AG10803 (cell line): Measurements from ENCODE around the gene ASIP.
"Not testable (repeated sequence)": the region's sequence is repeated elsewhere in the genome, so short reads cannot be mapped to it uniquely, and the experiment has no call there.

ENCODE experiments used
- DNase-seq: peaks from one replicate; pipeline ENCODE4 v3.0.0; 2010; ENCODE audit warnings: low read depth
- H3K4me3 ChIP-seq: 2 replicates; pipeline ENCODE4 v1.5.1; 2011; ENCODE audit warnings: mild to moderate bottlenecking, low read length, control low read depth
- TF ChIP-seq, protein P1 (sequence below): conservative IDR thresholded peaks from 2 replicates; pipeline ENCODE4 v1.5.1; 2011; ENCODE audit warnings: mild to moderate bottlenecking, low read length, control low read depth, inconsistent platforms

ASIP gene

DNA sequence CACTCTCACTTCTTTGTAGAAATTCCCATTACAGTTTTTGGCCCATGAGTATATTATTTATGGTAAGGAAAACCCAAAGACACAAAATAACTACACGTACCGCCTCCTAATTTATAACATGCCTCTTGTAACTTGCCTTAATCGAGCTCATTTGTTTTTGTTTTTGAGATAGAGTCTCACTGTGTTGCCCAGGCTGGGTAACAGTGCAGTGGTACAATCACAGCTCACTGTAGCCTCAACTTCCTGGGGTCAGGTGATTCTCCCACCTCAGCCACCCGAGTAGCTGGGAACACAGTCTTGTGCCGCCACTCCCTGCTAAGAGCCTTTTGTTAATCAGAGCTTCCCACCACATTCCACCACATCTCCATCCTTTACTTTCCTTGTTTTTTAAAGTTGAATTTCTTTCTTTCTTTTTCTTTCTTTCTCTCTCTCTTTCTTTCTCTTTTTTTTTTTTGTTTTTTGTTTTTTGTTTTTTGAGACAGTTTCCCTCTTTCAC, 15.5 kb downstream of the ASIP start:
- TF ChIP-seq, protein P1, sequence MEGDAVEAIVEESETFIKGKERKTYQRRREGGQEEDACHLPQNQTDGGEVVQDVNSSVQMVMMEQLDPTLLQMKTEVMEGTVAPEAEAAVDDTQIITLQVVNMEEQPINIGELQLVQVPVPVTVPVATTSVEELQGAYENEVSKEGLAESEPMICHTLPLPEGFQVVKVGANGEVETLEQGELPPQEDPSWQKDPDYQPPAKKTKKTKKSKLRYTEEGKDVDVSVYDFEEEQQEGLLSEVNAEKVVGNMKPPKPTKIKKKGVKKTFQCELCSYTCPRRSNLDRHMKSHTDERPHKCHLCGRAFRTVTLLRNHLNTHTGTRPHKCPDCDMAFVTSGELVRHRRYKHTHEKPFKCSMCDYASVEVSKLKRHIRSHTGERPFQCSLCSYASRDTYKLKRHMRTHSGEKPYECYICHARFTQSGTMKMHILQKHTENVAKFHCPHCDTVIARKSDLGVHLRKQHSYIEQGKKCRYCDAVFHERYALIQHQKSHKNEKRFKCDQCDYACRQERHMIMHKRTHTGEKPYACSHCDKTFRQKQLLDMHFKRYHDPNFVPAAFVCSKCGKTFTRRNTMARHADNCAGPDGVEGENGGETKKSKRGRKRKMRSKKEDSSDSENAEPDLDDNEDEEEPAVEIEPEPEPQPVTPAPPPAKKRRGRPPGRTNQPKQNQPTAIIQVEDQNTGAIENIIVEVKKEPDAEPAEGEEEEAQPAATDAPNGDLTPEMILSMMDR: no peak
- DNase-seq: no peak
- H3K4me3 ChIP-seq: no peak overlapping the region

DNA sequence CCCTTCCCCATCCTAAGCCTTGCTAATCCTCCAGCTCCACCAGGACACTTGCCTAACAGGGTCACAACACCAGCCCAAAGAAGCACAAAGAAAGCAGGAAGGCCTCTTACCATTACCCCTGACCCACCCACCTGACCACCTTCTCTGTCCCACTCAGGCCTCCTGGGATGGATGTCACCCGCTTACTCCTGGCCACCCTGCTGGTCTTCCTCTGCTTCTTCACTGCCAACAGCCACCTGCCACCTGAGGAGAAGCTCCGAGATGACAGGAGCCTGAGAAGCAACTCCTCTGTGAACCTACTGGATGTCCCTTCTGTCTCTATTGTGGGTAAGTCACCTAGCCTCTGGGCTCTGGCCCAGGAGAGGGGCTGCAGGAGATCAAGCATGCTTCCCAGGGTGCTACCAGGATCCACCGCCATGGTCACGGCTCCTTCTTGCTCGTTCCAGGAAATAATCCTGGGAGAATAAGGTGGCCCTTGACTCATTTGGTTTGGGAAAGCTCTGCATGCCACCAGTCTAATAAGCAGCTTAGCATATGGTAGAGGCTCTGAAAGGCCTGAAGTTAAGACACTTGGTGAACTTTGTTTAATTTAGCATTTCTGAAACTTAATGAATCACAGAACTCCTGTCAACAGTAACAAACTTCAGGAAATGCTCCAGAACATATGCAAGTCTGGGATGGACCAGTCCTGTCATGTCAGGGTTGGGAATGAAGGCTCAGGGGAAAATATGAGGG, 19.2 kb downstream of the ASIP start:
- H3K4me3 ChIP-seq: no peak overlapping the region
- TF ChIP-seq, protein P1: no peak
- peak; percentile 55 for DNase-seq

DNA sequence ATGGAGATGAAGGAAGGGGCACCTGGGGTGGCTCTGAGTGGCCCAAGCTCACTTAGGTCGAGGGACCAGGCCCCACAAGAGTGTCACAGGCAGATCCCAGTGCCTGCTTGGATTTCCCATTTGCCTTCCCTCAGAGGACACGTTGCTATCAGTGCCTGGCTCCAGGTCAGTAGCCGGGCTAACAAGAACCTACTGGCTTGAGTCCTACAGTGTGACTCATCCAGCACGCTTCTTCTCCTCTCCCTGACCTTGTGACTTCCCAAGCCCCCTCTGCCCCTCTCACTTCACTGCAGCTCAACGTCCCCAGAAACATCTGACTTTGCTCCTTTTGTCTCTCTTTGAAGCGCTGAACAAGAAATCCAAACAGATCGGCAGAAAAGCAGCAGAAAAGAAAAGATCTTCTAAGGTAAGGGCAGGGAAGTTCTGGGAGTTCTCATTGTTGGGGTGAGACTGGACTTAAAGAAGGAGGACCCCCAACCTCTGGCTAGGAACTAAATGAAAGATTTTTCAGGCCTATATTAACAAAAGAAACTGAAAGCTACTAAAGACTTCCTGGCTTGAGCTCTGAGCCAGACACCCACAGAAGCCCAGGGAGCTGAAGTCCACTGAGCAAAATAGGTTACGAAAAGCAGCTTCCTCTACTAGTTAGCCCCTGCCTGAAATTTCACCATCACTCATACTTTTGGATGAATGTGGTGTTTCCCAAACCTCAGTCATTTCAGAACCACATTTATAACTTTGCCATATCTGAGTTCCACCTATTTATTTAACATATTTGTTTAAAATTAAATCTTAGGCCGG, 21.5 kb downstream of the ASIP start:
- H3K4me3 ChIP-seq: no peak overlapping the region
- TF ChIP-seq, protein P1: no peak
- DNase-seq: peak; percentile 64

GRCh38 chr20:34263468-34263867, 22.2 kb downstream of the ASIP start:
- not testable (repeated sequence) for DNase-seq, H3K4me3 ChIP-seq

- H3K4me3 ChIP-seq: no peak overlapping the region
- no peak for DNase-seq
- TF ChIP-seq, protein P1: no peak
Observed at GRCh38 chr20:34264141-34264540, 22.9 kb downstream of the ASIP start.

DNA sequence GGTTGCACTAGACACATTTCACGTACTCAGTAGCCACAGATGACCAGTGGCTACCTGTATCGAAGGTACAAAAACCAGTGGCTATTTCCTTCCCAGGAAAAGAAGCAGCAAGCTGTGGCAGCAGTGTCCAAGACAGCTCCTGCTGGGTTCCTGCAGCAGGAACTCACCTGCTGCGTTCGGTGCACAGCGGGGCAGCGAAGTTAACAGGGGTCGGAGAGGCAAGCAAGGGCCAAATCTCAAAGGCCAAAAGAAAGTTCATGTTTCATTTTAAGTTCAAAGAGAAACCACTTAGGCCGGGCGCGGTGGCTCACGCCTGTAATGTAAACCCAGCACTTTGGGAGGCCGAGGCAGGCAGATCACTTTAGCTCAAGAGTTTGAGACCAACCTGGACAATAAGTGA, 26.9 kb downstream of the ASIP start:
- TF ChIP-seq, protein P1: no peak
- no peak overlapping the region for H3K4me3 ChIP-seq
- no peak for DNase-seq

- no peak for DNase-seq
- TF ChIP-seq, protein P1: no peak
- H3K4me3 ChIP-seq: peak overlapping the region; percentile 33
Observed at GRCh38 chr20:34268851-34269636, 27.8 kb downstream of the ASIP start.
